Measurements from ENCODE around the gene ANKRD1.

- no peak for TF ChIP-seq POLR2A (IDR thresholded peaks at IDR 0.05; ENCODE audit: extremely low read depth, insufficient read length)
- TF ChIP-seq MYC (IDR thresholded peaks at IDR 0.05; ENCODE audit: low read depth, low read length) = no peak
- TF ChIP-seq CTCF (IDR thresholded peaks at IDR 0.05; ENCODE audit: low read depth, low read length) = no peak
Observed at GRCh38 chr10:90967865-90968264, 47.0 kb upstream of the ANKRD1 start.
